GM12878 (cell line): ENCODE results near the gene PRKG1. TPM values are rescaled to one million over a fixed set of nuclear protein-coding genes. Genes with fewer than 3 reads are reported as not detected.

Experiments
- BCLAF1 ChIP-seq: fragments of 450-650 bp; IDR thresholded peaks from 2 replicates; pipeline ENCODE4 v1.6.1; 2017; ENCODE audit warnings: antibody characterized with exemption, mild to moderate bottlenecking, moderate library complexity
- BMI1 ChIP-seq: fragments of 450-650 bp; IDR thresholded peaks from 2 replicates; pipeline ENCODE4 v1.6.1; 2016; ENCODE audit warnings: mild to moderate bottlenecking, moderate library complexity, borderline replicate concordance
- DPF2 ChIP-seq: fragments of 450-650 bp; IDR thresholded peaks from 2 replicates; pipeline ENCODE4 v1.6.1; 2017; ENCODE audit warnings: mild to moderate bottlenecking
- EED ChIP-seq: sonication (generic); IDR thresholded peaks from 2 replicates; pipeline ENCODE4 v1.6.1; 2016; ENCODE audit warnings: antibody characterized with exemption, low read depth
- EP300 ChIP-seq, 2 experiments: fragments of 150-350 bp in 1 of 2; IDR thresholded peaks; 2 replicates each; pipeline ENCODE4 v1.6.1; 2011 to 2012; ENCODE audit warnings: low read depth in 2 of 2, low read length in 2 of 2, borderline replicate concordance in 1 of 2, improper control_type of control experiment in 1 of 2, inconsistent platforms in 1 of 2; ENCODE audit not compliant: control insufficient read depth in 1 of 2
- FOXK2 ChIP-seq: fragments of 450-650 bp; IDR thresholded peaks from 2 replicates; pipeline ENCODE4 v1.6.1; 2017; ENCODE audit warnings: mild to moderate bottlenecking, moderate library complexity
- GABPA ChIP-seq: IDR thresholded peaks from 2 replicates; pipeline ENCODE4 v1.6.1; 2014; ENCODE audit warnings: antibody characterized with exemption, low read depth, mild to moderate bottlenecking, inconsistent platforms
- GATAD2B ChIP-seq: fragments of 450-650 bp; conservative IDR thresholded peaks from 2 replicates; pipeline ENCODE4 v1.6.1; 2017; ENCODE audit warnings: low read depth, mild to moderate bottlenecking, moderate library complexity
- HDAC2 ChIP-seq: fragments of 200-600 bp; sonication (generic); IDR thresholded peaks from 2 replicates; pipeline ENCODE4 v1.6.1; 2017
- IRF4 ChIP-seq: IDR thresholded peaks from 2 replicates; pipeline ENCODE4 v1.6.1; 2011; ENCODE audit warnings: low read depth, low read length
- JUNB ChIP-seq: IDR thresholded peaks from 2 replicates; pipeline ENCODE4 v1.6.1; 2016; ENCODE audit warnings: antibody characterized with exemption, mild to moderate bottlenecking
- KLF5 ChIP-seq: fragments of 450-650 bp; IDR thresholded peaks from 2 replicates; pipeline ENCODE4 v1.6.1; 2014; ENCODE audit warnings: mild to moderate bottlenecking; ENCODE audit not compliant: partially characterized antibody
- MEF2A ChIP-seq: IDR thresholded peaks from 2 replicates; pipeline ENCODE4 v1.6.1; 2011; ENCODE audit warnings: low read depth, mild to moderate bottlenecking, low read length, moderate library complexity; ENCODE audit not compliant: insufficient read depth
- MEF2B ChIP-seq: fragments of 450-650 bp; IDR thresholded peaks from 2 replicates; pipeline ENCODE4 v1.6.1; 2018; ENCODE audit warnings: mild to moderate bottlenecking, moderate library complexity; ENCODE audit not compliant: partially characterized antibody, poor library complexity, severe bottlenecking
- MYC ChIP-seq: IDR thresholded peaks from 2 replicates; pipeline ENCODE4 v1.6.1; 2011; ENCODE audit warnings: mild to moderate bottlenecking, low read length, moderate library complexity, inconsistent platforms; ENCODE audit not compliant: insufficient read depth, insufficient replicate concordance, insufficient read length, severe bottlenecking
- NFIC ChIP-seq: IDR thresholded peaks from 2 replicates; pipeline ENCODE4 v1.6.1; 2012; ENCODE audit warnings: low read depth, mild to moderate bottlenecking, inconsistent platforms, low read length, moderate library complexity
- NR2C1 ChIP-seq: fragments of 450-650 bp; IDR thresholded peaks from 2 replicates; pipeline ENCODE4 v1.6.1; 2017; ENCODE audit warnings: antibody characterized with exemption, mild to moderate bottlenecking, moderate library complexity
- POU2F2 ChIP-seq: IDR thresholded peaks from 3 replicates; pipeline ENCODE4 v1.6.1; 2011; ENCODE audit warnings: low read depth, mild to moderate bottlenecking, low read length, borderline replicate concordance
- RFX5 ChIP-seq: IDR thresholded peaks from 2 replicates; pipeline ENCODE4 v1.6.1; 2011; ENCODE audit warnings: low read depth, low read length, improper control_type of control experiment
- SMAD1 ChIP-seq: fragments of 450-650 bp; IDR thresholded peaks from 2 replicates; pipeline ENCODE4 v1.6.1; 2018; ENCODE audit warnings: mild to moderate bottlenecking, low read depth; ENCODE audit not compliant: partially characterized antibody
- SMAD5 ChIP-seq: IDR thresholded peaks from 2 replicates; pipeline ENCODE4 v1.6.1; 2016; ENCODE audit warnings: antibody characterized with exemption, low read depth
- ZZZ3 ChIP-seq: IDR thresholded peaks from 2 replicates; pipeline ENCODE4 v1.6.1; 2011; ENCODE audit warnings: low read depth; ENCODE audit not compliant: control insufficient read depth, insufficient read length
- polyA plus RNA-seq, 11 experiments: library from polyadenylated mRNA; depleted of rRNA in 4 of 11; unstranded in 6 of 11; stranded (reverse) in 5 of 11; fragments of >200 nt; fragmentation: Nextera tagmentation in 4 of 11; fragmentation: Illumina TruSeq in 1 of 11; extraction: Ambion mirVana in 4 of 11; extraction: Trizol in 1 of 11; gene quantifications; 1 replicate in 1 of 11; 2 replicates in 10 of 11; pipeline versions ENCODE4 v1.2.1 to v1.2.3, GENCODE V29; 2011 to 2016; ENCODE audit warnings: inconsistent platforms in 2 of 11, missing spikeins in 2 of 11, low read depth in 1 of 11
- total RNA-seq, 4 experiments: library from RNA; depleted of rRNA in 3 of 4; stranded (reverse); fragments of >200 nt in 3 of 4; fragmentation: Illumina TruSeq in 1 of 4; extraction: Trizol in 1 of 4; gene quantifications; 2 replicates each; pipeline versions ENCODE4 v1.2.1 to v1.2.3, GENCODE V29; 2013 to 2021
- TF ChIP-seq, protein P1 (sequence below): fragments of 450-650 bp; IDR thresholded peaks from 2 replicates; pipeline ENCODE4 v1.6.1; 2017; ENCODE audit warnings: borderline replicate concordance
- TF ChIP-seq, protein P2 (sequence below): fragments of 450-650 bp; IDR thresholded peaks from 2 replicates; pipeline ENCODE4 v1.6.1; 2018; ENCODE audit warnings: mild to moderate bottlenecking, low read depth, moderate library complexity; ENCODE audit not compliant: partially characterized antibody

Gene PRKG1
- total and polyA plus RNA-seq, 10 of the 15 experiments (the other 5 are each of a cell fraction or from before 2014, with no cell fraction given): 0.04 to 0.05 TPM; not detected in 8

- TF ChIP-seq EP300 (IDR thresholded peaks at IDR 0.05; ENCODE audit: borderline replicate concordance in 1 of 2, control insufficient read depth in 1 of 2, low read depth in 2 of 2, low read length in 2 of 2) (peak in 1 of 2 experiments; percentile 72; a peak in 2 of 4 replicates), JUNB (peak; percentile 89), EED (peak; percentile 56), SMAD1 (peak; percentile 3), BCLAF1 (no peak), NR2C1 (peak; percentile 84), BMI1 (peak; percentile 37; the same call in 1 of the 2 replicates), ZZZ3 (peak; percentile 85), MYC (no peak), POU2F2 (peak; percentile 74), RFX5 (no peak), MEF2A (no peak), KLF5 (peak; percentile 79), IRF4 (peak; percentile 74), SMAD5 (peak; percentile 54; the same call in 1 of the 2 replicates), GABPA (peak; percentile 100), GATAD2B (0 out of 2 replicates have a peak, but pooled peaks have one; percentile 19), HDAC2 (no peak), DPF2 (peak; percentile 76; the same call in 1 of the 2 replicates), FOXK2 (no peak), NFIC (peak; percentile 82; the same call in 1 of the 2 replicates), MEF2B (peak; percentile 49)
- TF ChIP-seq, protein P1, sequence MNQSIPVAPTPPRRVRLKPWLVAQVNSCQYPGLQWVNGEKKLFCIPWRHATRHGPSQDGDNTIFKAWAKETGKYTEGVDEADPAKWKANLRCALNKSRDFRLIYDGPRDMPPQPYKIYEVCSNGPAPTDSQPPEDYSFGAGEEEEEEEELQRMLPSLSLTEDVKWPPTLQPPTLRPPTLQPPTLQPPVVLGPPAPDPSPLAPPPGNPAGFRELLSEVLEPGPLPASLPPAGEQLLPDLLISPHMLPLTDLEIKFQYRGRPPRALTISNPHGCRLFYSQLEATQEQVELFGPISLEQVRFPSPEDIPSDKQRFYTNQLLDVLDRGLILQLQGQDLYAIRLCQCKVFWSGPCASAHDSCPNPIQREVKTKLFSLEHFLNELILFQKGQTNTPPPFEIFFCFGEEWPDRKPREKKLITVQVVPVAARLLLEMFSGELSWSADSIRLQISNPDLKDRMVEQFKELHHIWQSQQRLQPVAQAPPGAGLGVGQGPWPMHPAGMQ: no peak
- TF ChIP-seq, protein P2, sequence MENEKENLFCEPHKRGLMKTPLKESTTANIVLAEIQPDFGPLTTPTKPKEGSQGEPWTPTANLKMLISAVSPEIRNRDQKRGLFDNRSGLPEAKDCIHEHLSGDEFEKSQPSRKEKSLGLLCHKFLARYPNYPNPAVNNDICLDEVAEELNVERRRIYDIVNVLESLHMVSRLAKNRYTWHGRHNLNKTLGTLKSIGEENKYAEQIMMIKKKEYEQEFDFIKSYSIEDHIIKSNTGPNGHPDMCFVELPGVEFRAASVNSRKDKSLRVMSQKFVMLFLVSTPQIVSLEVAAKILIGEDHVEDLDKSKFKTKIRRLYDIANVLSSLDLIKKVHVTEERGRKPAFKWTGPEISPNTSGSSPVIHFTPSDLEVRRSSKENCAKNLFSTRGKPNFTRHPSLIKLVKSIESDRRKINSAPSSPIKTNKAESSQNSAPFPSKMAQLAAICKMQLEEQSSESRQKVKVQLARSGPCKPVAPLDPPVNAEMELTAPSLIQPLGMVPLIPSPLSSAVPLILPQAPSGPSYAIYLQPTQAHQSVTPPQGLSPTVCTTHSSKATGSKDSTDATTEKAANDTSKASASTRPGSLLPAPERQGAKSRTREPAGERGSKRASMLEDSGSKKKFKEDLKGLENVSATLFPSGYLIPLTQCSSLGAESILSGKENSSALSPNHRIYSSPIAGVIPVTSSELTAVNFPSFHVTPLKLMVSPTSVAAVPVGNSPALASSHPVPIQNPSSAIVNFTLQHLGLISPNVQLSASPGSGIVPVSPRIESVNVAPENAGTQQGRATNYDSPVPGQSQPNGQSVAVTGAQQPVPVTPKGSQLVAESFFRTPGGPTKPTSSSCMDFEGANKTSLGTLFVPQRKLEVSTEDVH: peak; percentile 99
Observed at GRCh38 chr10:51699475-51700227, 625.4 kb downstream of the PRKG1 start, which contains the start of gene CSTF2T (continued).
